Caco-2 (cell line): ENCODE results near the gene DSG3. TPM values are rescaled to one million over a fixed set of nuclear protein-coding genes. Genes with fewer than 3 reads are reported as not detected.

Source experiments
- BruUV-seq: library from RNA; stranded (reverse); fragments of 400-500 nt; replicated peaks from 2 replicates; lab custom pipeline; 2021; lab: Mats Ljungman, UMichigan
- CTCF ChIA-PET: fragments of 300-600 bp; sonication (Branson Sonifier 250); formaldehyde crosslinking; loops from one replicate; lab custom pipeline; 2022; ENCODE audit warnings: antibody characterized with exemption; lab: Charles Lee
- POLR2A ChIA-PET: fragments of 300-600 bp; sonication (Branson Sonifier 250); formaldehyde crosslinking; loops from one replicate; lab custom pipeline; 2022; ENCODE audit warnings: antibody characterized with exemption; lab: Charles Lee
- DNase-seq, 2 experiments: peaks; one replicate each; pipeline versions ENCODE4 v3.0.0 to v3.0.0-alpha.2; 2020 to 2022
- H3K27me3 ChIP-seq: replicated peaks from 2 replicates; pipeline ENCODE4 v1.6.0; 2011; ENCODE audit warnings: low read length; ENCODE audit not compliant: control insufficient read depth, insufficient read depth
- H3K36me3 ChIP-seq: 2 replicates; pipeline ENCODE4 v1.5.1; 2011; ENCODE audit warnings: low read length; ENCODE audit not compliant: control insufficient read depth, insufficient read depth
- H3K4me1 ChIP-seq: fragments of 250-450 bp; sonication (Bioruptor Pico); 2 replicates; pipeline ENCODE4 v1.5.1; 2020; ENCODE audit warnings: mild to moderate bottlenecking
- H3K4me3 ChIP-seq: 2 replicates; pipeline ENCODE4 v1.5.1; 2011; ENCODE audit warnings: low read depth, mild to moderate bottlenecking, control low read depth, low read length
- H3K9me3 ChIP-seq: fragments of 250-450 bp; sonication (Bioruptor Pico); 2 replicates; pipeline ENCODE4 v1.5.1; 2020; ENCODE audit warnings: mild to moderate bottlenecking, moderate library complexity
- H3K27ac Mint-ChIP-seq: one replicate; pipeline ENCODE4 v1.8.0; 2022; ENCODE audit warnings: mixed read lengths; ENCODE audit not compliant: unreplicated experiment
- H3K27me3 Mint-ChIP-seq: one replicate; pipeline ENCODE4 v1.8.0; 2022; ENCODE audit warnings: mixed read lengths; ENCODE audit not compliant: insufficient read depth, unreplicated experiment
- H3K36me3 Mint-ChIP-seq: one replicate; pipeline ENCODE4 v1.8.0; 2022; ENCODE audit warnings: mild to moderate bottlenecking, mixed read lengths; ENCODE audit not compliant: insufficient read depth, unreplicated experiment
- H3K4me1 Mint-ChIP-seq: one replicate; pipeline ENCODE4 v1.8.0; 2022; ENCODE audit warnings: low read depth, mixed read lengths; ENCODE audit not compliant: unreplicated experiment
- H3K4me3 Mint-ChIP-seq: one replicate; pipeline ENCODE4 v1.8.0; 2022; ENCODE audit warnings: mild to moderate bottlenecking, moderate library complexity, mixed read lengths; ENCODE audit not compliant: unreplicated experiment
- H3K9me3 Mint-ChIP-seq: one replicate; pipeline ENCODE4 v1.8.0; 2022; ENCODE audit warnings: mixed read lengths; ENCODE audit not compliant: unreplicated experiment
- intact Hi-C: fragments of 100-400 bp; cut with micrococcal nuclease; formaldehyde crosslinking; loops from one replicate; pipeline ENCODE4 v1.10.0; 2022; ENCODE audit not compliant: unreplicated experiment
- total RNA-seq: library from RNA; stranded (reverse); gene quantifications from 2 replicates; pipeline ENCODE4 v1.2.3, GENCODE V29; 2022
- TF ChIP-seq, protein P1 (sequence below), 2 experiments: fragments of 200-600 bp in 1 of 2; IDR thresholded peaks; 1 replicate in 1 of 2; 2 replicates in 1 of 2; pipeline versions ENCODE4 v1.5.1 to v1.8.0; 2011 to 2022; ENCODE audit warnings: antibody characterized with exemption in 1 of 2, control low read depth in 1 of 2, inconsistent platforms in 1 of 2, low read depth in 1 of 2, low read length in 1 of 2, mild to moderate bottlenecking in 1 of 2, moderate library complexity in 1 of 2; ENCODE audit not compliant: insufficient read depth in 1 of 2, severe bottlenecking in 1 of 2, unreplicated experiment in 1 of 2

The DSG3 gene
- total RNA-seq, 1 experiment from 2014 or later: 0.14 TPM

DNA sequence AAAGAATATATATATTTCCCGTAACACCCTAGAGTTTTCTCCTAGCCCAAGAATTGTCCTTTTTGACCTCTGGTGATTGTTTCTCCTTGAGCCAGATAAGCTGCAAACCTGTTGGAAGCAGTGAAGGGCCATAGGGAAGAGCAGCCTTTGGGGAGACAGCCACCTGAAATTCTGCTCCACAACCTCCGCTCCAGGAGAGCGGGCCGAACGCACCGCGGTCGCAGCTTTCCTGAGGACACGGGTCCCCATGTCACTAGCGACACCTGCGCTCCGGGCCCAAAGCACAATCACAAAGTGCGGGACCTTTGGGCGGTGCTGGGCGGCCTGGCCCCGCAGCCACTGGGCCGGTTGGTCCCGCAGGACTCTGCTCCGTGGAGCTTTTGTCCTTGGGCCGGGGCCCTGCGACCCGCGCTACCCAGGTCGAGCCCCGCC, 49.9 kb downstream of the DSG3 start:
- no peaks in the 10 kb centered on the region for H3K9me3 Mint-ChIP-seq
- no peak overlapping the region for H3K27ac Mint-ChIP-seq
- H3K36me3 Mint-ChIP-seq: no peaks in the 10 kb centered on the region
- H3K36me3 ChIP-seq: no peaks in the 10 kb centered on the region
- ChIA-PET CTCF (no interaction called here), POLR2A (no interaction called here)
- peak overlapping the region; percentile 72 for H3K4me3 ChIP-seq
- H3K4me1 ChIP-seq: peaks cover 5% of the 10 kb centered on the region; the same call in 1 of the 2 replicates
- H3K27me3 Mint-ChIP-seq: no peaks in the 10 kb centered on the region
- intact Hi-C loops: loop anchor here (5.0 kb wide), 1 partner anchor 235 kb away; no protein-coding TSS in a partner anchor
- no peaks in the 10 kb centered on the region for H3K9me3 ChIP-seq
- no TSS peak for BruUV-seq
- H3K4me1 Mint-ChIP-seq: peaks cover 6% of the 10 kb centered on the region
- no peak for DNase-seq
- TF ChIP-seq, protein P1, sequence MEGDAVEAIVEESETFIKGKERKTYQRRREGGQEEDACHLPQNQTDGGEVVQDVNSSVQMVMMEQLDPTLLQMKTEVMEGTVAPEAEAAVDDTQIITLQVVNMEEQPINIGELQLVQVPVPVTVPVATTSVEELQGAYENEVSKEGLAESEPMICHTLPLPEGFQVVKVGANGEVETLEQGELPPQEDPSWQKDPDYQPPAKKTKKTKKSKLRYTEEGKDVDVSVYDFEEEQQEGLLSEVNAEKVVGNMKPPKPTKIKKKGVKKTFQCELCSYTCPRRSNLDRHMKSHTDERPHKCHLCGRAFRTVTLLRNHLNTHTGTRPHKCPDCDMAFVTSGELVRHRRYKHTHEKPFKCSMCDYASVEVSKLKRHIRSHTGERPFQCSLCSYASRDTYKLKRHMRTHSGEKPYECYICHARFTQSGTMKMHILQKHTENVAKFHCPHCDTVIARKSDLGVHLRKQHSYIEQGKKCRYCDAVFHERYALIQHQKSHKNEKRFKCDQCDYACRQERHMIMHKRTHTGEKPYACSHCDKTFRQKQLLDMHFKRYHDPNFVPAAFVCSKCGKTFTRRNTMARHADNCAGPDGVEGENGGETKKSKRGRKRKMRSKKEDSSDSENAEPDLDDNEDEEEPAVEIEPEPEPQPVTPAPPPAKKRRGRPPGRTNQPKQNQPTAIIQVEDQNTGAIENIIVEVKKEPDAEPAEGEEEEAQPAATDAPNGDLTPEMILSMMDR (IDR thresholded peaks at IDR 0.05; ENCODE audit: insufficient read depth in 1 of 2, low read depth in 1 of 2, low read length in 1 of 2, severe bottlenecking in 1 of 2, unreplicated experiment in 1 of 2): no peak
- H3K4me3 Mint-ChIP-seq: peak overlapping the region; percentile 79
- no peaks in the 10 kb centered on the region for H3K27me3 ChIP-seq

DNA sequence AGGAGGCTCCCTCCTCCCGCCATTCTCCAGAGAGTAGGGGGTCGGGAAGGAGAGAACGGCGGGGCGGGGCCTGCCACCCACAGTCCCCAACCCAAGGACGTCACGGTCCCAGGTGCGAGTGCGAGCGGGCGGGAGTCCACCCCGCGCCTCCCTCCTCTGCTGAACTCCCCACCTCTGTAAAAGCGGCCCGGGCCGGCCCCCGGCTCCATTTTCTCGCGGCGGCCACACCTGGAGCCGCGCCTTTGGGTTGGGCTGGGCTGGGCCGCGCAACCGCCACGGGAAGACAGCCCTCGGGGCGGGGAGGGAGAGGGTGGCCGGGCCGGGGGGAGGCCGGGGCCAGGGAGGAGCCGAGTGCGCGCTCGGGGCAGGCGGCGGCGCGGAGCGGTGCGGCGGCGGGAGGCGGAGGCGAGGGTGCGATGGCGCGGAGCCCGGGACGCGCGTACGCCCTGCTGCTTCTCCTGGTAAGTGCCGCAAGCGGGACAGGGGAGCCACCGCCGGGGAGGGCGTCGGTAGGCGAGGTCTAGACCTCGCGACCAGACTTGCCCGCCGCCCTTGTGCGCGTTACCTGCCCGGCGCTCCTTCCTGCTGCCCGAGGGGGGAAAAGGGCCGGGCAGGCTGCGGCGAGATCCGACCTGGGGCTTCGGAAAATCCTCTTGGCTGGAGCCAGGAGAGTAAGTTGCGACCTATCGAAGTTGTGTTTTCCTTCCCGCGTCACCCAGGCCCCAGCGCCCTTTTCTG, 50.5 kb downstream of the DSG3 start, which contains the start of gene DSG2:
DSG2 (plus strand) TSS at position 342 of the 738 bp plus-strand sequence; CDS start at position 417, 75 bp downstream.
- no peaks in the 10 kb centered on the region for H3K9me3 Mint-ChIP-seq
- peak; percentile 66 to 75 for DNase-seq
- POLR2A ChIA-PET: no interaction called here
- H3K27me3 Mint-ChIP-seq: no peaks in the 10 kb centered on the region
- no peaks in the 10 kb centered on the region for H3K36me3 ChIP-seq
- no TSS peak for BruUV-seq
- H3K4me3 Mint-ChIP-seq: peak within 1 kb of the TSS; percentile 79
- TF ChIP-seq, protein P1 (IDR thresholded peaks at IDR 0.05; ENCODE audit: insufficient read depth in 1 of 2, low read depth in 1 of 2, low read length in 1 of 2, severe bottlenecking in 1 of 2, unreplicated experiment in 1 of 2): no peak
- no peaks in the 10 kb centered on the region for H3K27me3 ChIP-seq
- peaks cover 6% of the 10 kb centered on the region for H3K4me1 Mint-ChIP-seq
- H3K27ac Mint-ChIP-seq: peak within 1 kb of the TSS; percentile 61
- CTCF ChIA-PET: no interaction called here
- no peaks in the 10 kb centered on the region for H3K9me3 ChIP-seq
- no peaks in the 10 kb centered on the region for H3K36me3 Mint-ChIP-seq
- peaks cover 5% of the 10 kb centered on the region; the same call in 1 of the 2 replicates for H3K4me1 ChIP-seq
- peak within 1 kb of the TSS; percentile 72 for H3K4me3 ChIP-seq
- intact Hi-C loops: loop anchor here (2.0 to 5.0 kb wide), 2 partner anchors 15 to 236 kb away; no protein-coding TSS in a partner anchor

DNA sequence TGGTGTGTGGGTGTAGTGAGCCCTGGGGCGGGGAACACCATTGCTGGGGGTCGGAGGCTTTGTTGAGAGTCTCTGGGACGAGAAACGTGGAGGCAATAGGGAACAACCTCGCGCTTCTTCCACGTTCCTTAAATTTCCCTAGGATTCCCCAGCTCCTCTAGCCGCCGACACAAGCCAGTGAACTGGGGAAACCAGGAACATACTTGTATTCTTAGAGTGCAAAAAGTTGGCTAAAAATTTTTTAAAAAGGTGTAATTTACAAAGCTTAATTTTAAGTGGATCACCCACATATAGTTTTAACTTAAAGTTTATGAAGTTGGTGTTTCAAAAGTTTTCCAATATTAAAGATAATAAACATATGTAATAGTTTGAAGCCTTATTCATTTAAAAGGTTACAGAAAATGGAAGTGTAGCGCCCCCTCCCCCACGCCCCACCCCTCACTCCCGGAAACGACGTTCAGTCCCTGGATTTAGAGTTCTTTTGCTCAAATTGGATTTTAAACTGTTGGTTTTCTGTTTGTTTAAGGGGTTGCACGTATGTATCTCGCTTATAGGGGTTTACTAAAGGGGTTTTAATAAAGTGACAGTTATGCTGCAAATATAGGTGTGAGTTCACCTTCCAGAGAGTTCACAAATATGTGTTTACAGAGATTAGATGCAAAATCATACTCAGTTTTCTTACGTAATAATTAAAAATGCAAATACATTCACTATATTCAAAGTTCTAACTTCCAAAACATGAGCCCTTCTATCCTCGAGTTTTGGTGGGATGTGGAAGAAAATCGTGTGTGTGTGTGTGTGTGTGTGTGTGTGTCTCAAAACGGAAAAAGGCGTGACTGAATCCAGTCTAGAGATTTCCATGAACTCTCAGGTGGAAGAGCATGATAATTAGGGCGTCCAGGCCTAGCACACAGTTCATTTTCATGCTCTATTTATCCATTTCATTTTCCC, 51.3 kb downstream of the DSG3 start:
- TF ChIP-seq, protein P1 (IDR thresholded peaks at IDR 0.05; ENCODE audit: insufficient read depth in 1 of 2, low read depth in 1 of 2, low read length in 1 of 2, severe bottlenecking in 1 of 2, unreplicated experiment in 1 of 2): no peak
- intact Hi-C loops: loop anchor here (2.0 to 5.0 kb wide), 2 partner anchors 14 to 237 kb away; no protein-coding TSS in a partner anchor
- POLR2A ChIA-PET: no interaction called here
- CTCF ChIA-PET: no interaction called here
- peaks cover 6% of the 10 kb centered on the region for H3K4me1 Mint-ChIP-seq
- H3K36me3 ChIP-seq: no peaks in the 10 kb centered on the region
- no peaks in the 10 kb centered on the region for H3K9me3 Mint-ChIP-seq
- peaks cover 5% of the 10 kb centered on the region; the same call in 1 of the 2 replicates for H3K4me1 ChIP-seq
- TSS peak; percentile 51 for BruUV-seq
- H3K9me3 ChIP-seq: no peaks in the 10 kb centered on the region
- peak overlapping the region; percentile 72 for H3K4me3 ChIP-seq
- H3K27me3 ChIP-seq: no peaks in the 10 kb centered on the region
- peak overlapping the region; percentile 61 for H3K27ac Mint-ChIP-seq
- peak overlapping the region; percentile 79 for H3K4me3 Mint-ChIP-seq
- no peak for DNase-seq
- H3K36me3 Mint-ChIP-seq: no peaks in the 10 kb centered on the region
- no peaks in the 10 kb centered on the region for H3K27me3 Mint-ChIP-seq
